GM19240 (cell line): Measurements from ENCODE around the gene BET1.
"Not testable (repeated sequence)": the region's sequence is repeated elsewhere in the genome, so short reads cannot be mapped to it uniquely, and the experiment has no call there.

ENCODE experiments used
- DNase-seq: peaks from one replicate; pipeline ENCODE4 v3.0.0; 2011; ENCODE audit warnings: low spot score; ENCODE audit not compliant: insufficient read length

Gene BET1

GRCh38 chr7:94004024-94004951 lies at the start of gene BET1:
Gene BET1, minus strand, starts transcription at chr7:94004355. Its CDS starts 139 bp downstream, at chr7:94004216.
- DNase-seq, result peak; percentile 89

- no peak for DNase-seq
These were observed 49.4 kb upstream of the BET1 start for GRCh38 chr7:94053532-94053931.

GRCh38 chr7:94052398-94053180 lies 48.4 kb upstream of the BET1 start:
- DNase-seq, result no peak

GRCh38 chr7:94050046-94050445 lies 45.9 kb upstream of the BET1 start:
- DNase-seq, result no peak

- DNase-seq, result no peak
These were observed 45.5 kb upstream of the BET1 start for GRCh38 chr7:94049615-94050014.

GRCh38 chr7:94048755-94049154 lies 44.6 kb upstream of the BET1 start:
- no peak for DNase-seq

- no peak for DNase-seq
These were observed 43.8 kb upstream of the BET1 start for GRCh38 chr7:94047956-94048355.

- DNase-seq, result no peak
These were observed 41.4 kb upstream of the BET1 start for GRCh38 chr7:94045581-94045980.

- DNase-seq, result no peak
These were observed 40.7 kb upstream of the BET1 start for GRCh38 chr7:94044806-94045205.

- no peak for DNase-seq
These were observed 39.1 kb upstream of the BET1 start for GRCh38 chr7:94043299-94043698.

GRCh38 chr7:94042381-94042780 lies 38.2 kb upstream of the BET1 start:
- no peak for DNase-seq

GRCh38 chr7:94041529-94041928 lies 37.4 kb upstream of the BET1 start:
- DNase-seq, result no peak

GRCh38 chr7:94040254-94040653 lies 36.1 kb upstream of the BET1 start:
- DNase-seq, result no peak

GRCh38 chr7:94039368-94040035 lies 35.3 kb upstream of the BET1 start:
- DNase-seq, result no peak

- no peak for DNase-seq
These were observed 27.7 kb upstream of the BET1 start for GRCh38 chr7:94031865-94032264.

GRCh38 chr7:94030634-94031033 lies 26.5 kb upstream of the BET1 start:
- no peak for DNase-seq

GRCh38 chr7:94029976-94030375 lies 25.8 kb upstream of the BET1 start:
- no peak for DNase-seq

- no peak for DNase-seq
These were observed 24.6 kb upstream of the BET1 start for GRCh38 chr7:94028768-94029167.

- DNase-seq, result not testable (repeated sequence)
These were observed 22.5 kb upstream of the BET1 start for GRCh38 chr7:94026619-94027018.

- DNase-seq, result no peak
These were observed 18.4 kb upstream of the BET1 start for GRCh38 chr7:94022550-94022949.

- no peak for DNase-seq
These were observed 12.6 kb upstream of the BET1 start for GRCh38 chr7:94016786-94017185.

GRCh38 chr7:94015538-94015937 lies 11.4 kb upstream of the BET1 start:
- no peak for DNase-seq
